H1 (cell line): ENCODE results near the gene PSMF1. TPM values are rescaled to one million over a fixed set of nuclear protein-coding genes. Genes with fewer than 3 reads are reported as not detected.

Experiments
- CTCF ChIA-PET: fragments of 300-600 bp; sonication (Branson Sonifier 250); formaldehyde crosslinking; loops from one replicate; lab custom pipeline; 2021; ENCODE audit not compliant: partially characterized antibody; lab: Charles Lee
- POLR2A ChIA-PET: fragments of 300-600 bp; sonication (Branson Sonifier 250); formaldehyde crosslinking; loops from one replicate; lab custom pipeline; 2021; ENCODE audit warnings: inconsistent platforms; ENCODE audit not compliant: partially characterized antibody; lab: Charles Lee
- DNase-seq, 2 experiments: peaks; one replicate each; pipeline versions ENCODE4 v3.0.0 to v3.0.0-alpha.2; 2010 to 2022; ENCODE audit warnings: low spot score in 2 of 2, low read depth in 1 of 2, mixed read lengths in 1 of 2
- FAIRE-seq: peaks from 2 replicates; lab custom pipeline; 2011; peaks lifted over from hg19 to GRCh38; lab: Jason Lieb, UNC
- H2AFZ ChIP-seq: 2 replicates; pipeline ENCODE4 v1.8.1; 2012; ENCODE audit warnings: low read length, inconsistent platforms
- H2AK5ac ChIP-seq: 2 replicates; pipeline ENCODE4 v1.6.1; 2013; ENCODE audit warnings: low read depth, low read length
- H2BK120ac ChIP-seq: replicated peaks from 2 replicates; pipeline ENCODE3; 2013; ENCODE audit warnings: low read depth, low read length, inconsistent platforms
- H2BK12ac ChIP-seq: 2 replicates; pipeline ENCODE4 v1.6.1; 2013; ENCODE audit warnings: low read depth, low read length
- H2BK15ac ChIP-seq: 2 replicates; pipeline ENCODE4 v1.6.1; 2013; ENCODE audit warnings: low read length
- H2BK20ac ChIP-seq: 2 replicates; pipeline ENCODE4 v1.6.1; 2013; ENCODE audit warnings: low read length
- H2BK5ac ChIP-seq: 2 replicates; pipeline ENCODE4 v1.6.1; 2013; ENCODE audit warnings: low read depth, low read length
- H3K14ac ChIP-seq: 2 replicates; pipeline ENCODE4 v1.6.1; 2013; ENCODE audit warnings: inconsistent platforms; ENCODE audit not compliant: insufficient read length
- H3K18ac ChIP-seq: 2 replicates; pipeline ENCODE4 v1.6.1; 2013; ENCODE audit warnings: low read length; ENCODE audit errors: extremely low read depth
- H3K23ac ChIP-seq: 2 replicates; pipeline ENCODE4 v1.6.1; 2013; ENCODE audit warnings: inconsistent platforms; ENCODE audit not compliant: insufficient read length
- H3K23me2 ChIP-seq: 2 replicates; pipeline ENCODE4 v1.6.1; 2013; ENCODE audit warnings: low read depth, low read length
- H3K27ac ChIP-seq: 2 replicates; pipeline ENCODE4 v1.6.1; 2011; ENCODE audit warnings: low read depth, low read length, inconsistent platforms
- H3K27me3 ChIP-seq, 4 experiments: replicated peaks in 1 of 4; 1 replicate in 1 of 4; 2 replicates in 3 of 4; pipeline versions ENCODE4 v1.6.1 to v1.8.1; 2011 to 2013; ENCODE audit warnings: low read length in 3 of 4, mild to moderate bottlenecking in 3 of 4, inconsistent platforms in 2 of 4, mixed read lengths in 2 of 4, moderate library complexity in 1 of 4; ENCODE audit not compliant: control insufficient read depth in 3 of 4, insufficient read depth in 3 of 4; ENCODE audit errors: extremely low read depth in 1 of 4
- H3K36me3 ChIP-seq, 4 experiments: 2 replicates each; pipeline versions ENCODE4 v1.6.1 to v1.8.1; 2011 to 2013; ENCODE audit warnings: mild to moderate bottlenecking in 4 of 4, low read length in 3 of 4, moderate library complexity in 2 of 4, control low read depth in 1 of 4, inconsistent platforms in 1 of 4; ENCODE audit not compliant: insufficient read depth in 4 of 4, control insufficient read depth in 2 of 4
- H3K4ac ChIP-seq: replicated peaks from 2 replicates; pipeline ENCODE3; 2013; ENCODE audit warnings: low read length, low read depth, mixed read lengths, inconsistent platforms; ENCODE audit not compliant: insufficient read length
- H3K4me1 ChIP-seq, 4 experiments: replicated peaks in 1 of 4; 1 replicate in 1 of 4; 2 replicates in 3 of 4; pipeline versions ENCODE4 v1.6.1 to v1.8.1; 2011 to 2013; ENCODE audit warnings: low read length in 3 of 4, inconsistent platforms in 2 of 4, mixed read lengths in 1 of 4; ENCODE audit not compliant: insufficient read depth in 4 of 4, control insufficient read depth in 3 of 4
- H3K4me2 ChIP-seq, 2 experiments: 2 replicates each; pipeline versions ENCODE4 v1.6.1 to v1.8.1; 2011 to 2013; ENCODE audit warnings: low read depth in 2 of 2, low read length in 2 of 2, control low read depth in 1 of 2, inconsistent platforms in 1 of 2, mild to moderate bottlenecking in 1 of 2; ENCODE audit not compliant: insufficient read depth in 1 of 2
- H3K4me3 ChIP-seq, 4 experiments: fragments of 200-600, 300-600 bp in 1 of 4; sonication (generic), shearing (Covaris generic), sonication (Bioruptor Twin) in 1 of 4; 2 replicates each; pipeline versions ENCODE4 v1.5.1 to v1.8.1; 2011 to 2016; ENCODE audit warnings: low read length in 4 of 4, low read depth in 3 of 4, control low read depth in 2 of 4, inconsistent platforms in 2 of 4, mild to moderate bottlenecking in 2 of 4, mixed read lengths in 1 of 4, moderate library complexity in 1 of 4; ENCODE audit not compliant: insufficient read depth in 2 of 4; ENCODE audit errors: extremely low read depth in 1 of 4
- H3K56ac ChIP-seq: replicated peaks from 2 replicates; pipeline ENCODE3; 2013; ENCODE audit warnings: low read depth, mild to moderate bottlenecking, mixed read lengths, low read length, inconsistent platforms; ENCODE audit not compliant: insufficient read length
- H3K79me1 ChIP-seq: 2 replicates; pipeline ENCODE4 v1.6.1; 2013; ENCODE audit warnings: low read depth, low read length, control low read depth
- H3K79me2 ChIP-seq, 2 experiments: 2 replicates each; pipeline versions ENCODE4 v1.6.1 to v1.8.1; 2012 to 2013; ENCODE audit warnings: low read length in 2 of 2, mild to moderate bottlenecking in 2 of 2, inconsistent platforms in 1 of 2; ENCODE audit not compliant: insufficient read depth in 2 of 2, control insufficient read depth in 1 of 2
- H3K9ac ChIP-seq, 4 experiments: replicated peaks in 1 of 4; 1 replicate in 1 of 4; 2 replicates in 3 of 4; pipeline versions ENCODE4 v1.6.1 to v1.8.1; 2011 to 2013; ENCODE audit warnings: low read depth in 3 of 4, low read length in 3 of 4, control low read depth in 2 of 4, mild to moderate bottlenecking in 2 of 4, moderate library complexity in 2 of 4, inconsistent platforms in 1 of 4; ENCODE audit errors: extremely low read depth in 1 of 4
- H3K9me3 ChIP-seq, 2 experiments: 2 replicates each; pipeline versions ENCODE4 v1.6.1 to v1.8.1; 2012 to 2013; ENCODE audit warnings: mild to moderate bottlenecking in 2 of 2, moderate library complexity in 2 of 2, control low read depth in 1 of 2, inconsistent platforms in 1 of 2, low read depth in 1 of 2, low read length in 1 of 2, mixed read lengths in 1 of 2; ENCODE audit not compliant: insufficient read depth in 2 of 2
- H4K20me1 ChIP-seq, 2 experiments: replicated peaks in 1 of 2; 2 replicates each; pipeline versions ENCODE3 to v1.8.1; 2011 to 2013; ENCODE audit warnings: inconsistent platforms in 2 of 2, low read length in 2 of 2, mild to moderate bottlenecking in 1 of 2; ENCODE audit not compliant: insufficient read depth in 2 of 2, control insufficient read depth in 1 of 2
- H4K5ac ChIP-seq: 2 replicates; pipeline ENCODE4 v1.6.1; 2013; ENCODE audit warnings: low read length, low read depth, mixed read lengths, inconsistent platforms; ENCODE audit not compliant: insufficient read length
- H4K8ac ChIP-seq: 2 replicates; pipeline ENCODE4 v1.8.0; 2013; ENCODE audit warnings: mild to moderate bottlenecking, moderate library complexity, low read length, inconsistent platforms; ENCODE audit not compliant: insufficient read depth; ENCODE audit errors: extremely low read depth
- H4K91ac ChIP-seq: replicated peaks from 2 replicates; pipeline ENCODE3; 2013; ENCODE audit warnings: low read length, mixed read lengths, inconsistent platforms; ENCODE audit not compliant: insufficient read length
- E2F6 ChIP-seq: IDR thresholded peaks from 2 replicates; pipeline ENCODE4 v1.6.1; 2012; ENCODE audit warnings: inconsistent platforms
- WGBS, 2 experiments: shearing (Covaris generic) in 1 of 2; methylation state at CpG; one replicate each; pipeline versions ENCODE4 v1.1.6 to v1.1.7; 2013 to 2015; ENCODE audit warnings: low lambda C conversion rate in 2 of 2, mixed read lengths in 2 of 2, inconsistent platforms in 1 of 2, low coverage in 1 of 2, missing lambda C conversion rate in 1 of 2; ENCODE audit not compliant: insufficient replicate concordance in 2 of 2, insufficient coverage in 1 of 2, insufficient read length in 1 of 2; ENCODE audit errors: extremely low coverage in 1 of 2, missing lambda C conversion rate in 1 of 2; 5-methylcytosine and 5-hydroxymethylcytosine counted together
- polyA plus RNA-seq, 7 experiments: library from polyadenylated mRNA; depleted of rRNA in 3 of 7; stranded (reverse) in 5 of 7; unstranded in 2 of 7; fragments of >200 nt in 5 of 7; fragments of 200-250 nt in 2 of 7; gene quantifications; 1 replicate in 5 of 7; 2 replicates in 1 of 7; 4 replicates in 1 of 7; pipeline versions ENCODE4 v1.2.1 to v1.2.3, GENCODE V29; 2011 to 2013; ENCODE audit warnings: missing spikeins in 2 of 7, mixed read lengths in 2 of 7
- total RNA-seq: library from RNA; stranded (reverse); fragmentation: NEBNext Ultra II Directional; extraction: Animal tissue kit (Norgen Biotek cat#: 25700); gene quantifications from 2 replicates; pipeline ENCODE4 v1.2.1, GENCODE V29; 2021

The PSMF1 gene
- total and polyA plus RNA-seq, 2 of the 8 experiments (the other 6 are each of a cell fraction or from before 2014, with no cell fraction given), result 106 to 159 TPM

GRCh38 chr20:1166948-1167720 lies 48.7 kb downstream of the PSMF1 start:
- Histone ChIP-seq H2BK15ac (no peak overlapping the region), H3K79me2 (no peaks in the 10 kb centered on the region), H4K91ac (no peak overlapping the region), H2BK12ac (no peak overlapping the region), H3K36me3 (peaks cover 14 to 48% (median 46%) of the 10 kb centered on the region in 4 experiments; a peak in 7 of 8 replicates), H3K23ac (no peak overlapping the region), H3K4me2 (no peak overlapping the region), H3K18ac (no peak overlapping the region), H2BK5ac (no peak overlapping the region), H3K9me3 (no peaks in the 10 kb centered on the region), H3K4me3 (no peak overlapping the region), H4K5ac (no peak overlapping the region), H3K27ac (no peak overlapping the region), H3K14ac (no peak overlapping the region), H2AK5ac (no peak overlapping the region), H3K27me3 (no peaks in the 10 kb centered on the region), H3K4me1 (no peaks in the 10 kb centered on the region), H2BK20ac (no peak overlapping the region), H3K4ac (no peak overlapping the region), H3K79me1 (peaks cover 2% of the 10 kb centered on the region), H4K8ac (no peak overlapping the region), H3K56ac (no peak overlapping the region), H4K20me1 (peaks cover 3 to 20% of the 10 kb centered on the region in 2 experiments), H3K9ac (no peak overlapping the region), H2AFZ (no peak overlapping the region), H3K23me2 (no peaks in the 10 kb centered on the region), H2BK120ac (no peak overlapping the region)
- ChIA-PET POLR2A (no interaction called here), CTCF (no interaction called here)
- TF ChIP-seq E2F6, result no peak
- WGBS, 2 experiments, result 87% methylated on average over 1 of the region's 1 CpG; no CpG with 5 or more reads in 1 of the 2 experiments
- FAIRE-seq (no peak), DNase-seq (no peak)
